ENCODE data around the gene DSCAM.

Gene DSCAM

DNA sequence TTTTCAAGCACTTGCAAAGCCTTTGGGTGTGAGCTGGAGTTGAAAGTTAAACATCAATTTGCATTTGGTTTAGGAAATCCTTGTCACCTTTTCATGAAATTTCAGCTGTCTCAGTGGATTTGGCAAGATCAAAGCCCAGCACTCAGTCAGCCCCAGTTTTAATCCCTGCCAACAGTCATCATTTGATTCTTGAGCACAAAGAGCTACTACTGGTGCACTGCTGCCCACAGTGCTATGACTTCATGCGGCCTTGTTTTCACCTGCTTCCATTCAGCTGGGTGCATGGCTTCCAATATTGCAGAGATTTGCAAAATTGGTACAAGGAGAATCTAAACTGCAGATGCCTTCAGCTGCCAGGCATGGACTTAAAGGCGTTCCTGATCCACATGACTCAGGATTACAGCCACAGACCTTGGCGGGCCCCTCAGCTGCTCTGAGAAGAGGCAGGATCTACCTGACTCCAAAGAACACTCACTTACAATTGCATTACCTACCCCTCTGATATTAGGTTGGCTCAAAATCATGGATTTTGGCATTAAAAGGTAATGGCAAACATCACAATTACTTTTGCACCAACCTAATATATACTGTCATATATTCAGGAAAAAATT is 259.1 kb downstream of the DSCAM start:
- no peak for DNase-seq

DNA sequence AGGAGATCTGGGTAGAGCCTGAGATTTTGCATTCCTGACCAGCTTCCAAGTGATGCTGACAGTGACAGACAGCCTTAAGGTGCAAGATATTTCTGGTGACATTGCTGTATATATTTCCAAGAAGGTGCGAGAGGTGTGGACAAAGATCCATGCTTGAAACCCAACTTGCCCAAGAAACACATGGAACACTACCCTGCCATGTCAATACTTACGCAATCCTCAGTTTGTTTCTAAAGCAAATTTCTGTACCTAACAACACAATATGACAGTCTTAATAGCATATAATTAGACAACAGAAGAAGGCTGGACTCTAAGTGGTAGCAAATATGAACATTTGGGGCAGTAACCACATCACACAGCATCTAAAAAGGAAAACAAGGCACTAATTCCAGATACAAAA is 260.4 kb downstream of the DSCAM start:
- DNase-seq, result no peak

DNA sequence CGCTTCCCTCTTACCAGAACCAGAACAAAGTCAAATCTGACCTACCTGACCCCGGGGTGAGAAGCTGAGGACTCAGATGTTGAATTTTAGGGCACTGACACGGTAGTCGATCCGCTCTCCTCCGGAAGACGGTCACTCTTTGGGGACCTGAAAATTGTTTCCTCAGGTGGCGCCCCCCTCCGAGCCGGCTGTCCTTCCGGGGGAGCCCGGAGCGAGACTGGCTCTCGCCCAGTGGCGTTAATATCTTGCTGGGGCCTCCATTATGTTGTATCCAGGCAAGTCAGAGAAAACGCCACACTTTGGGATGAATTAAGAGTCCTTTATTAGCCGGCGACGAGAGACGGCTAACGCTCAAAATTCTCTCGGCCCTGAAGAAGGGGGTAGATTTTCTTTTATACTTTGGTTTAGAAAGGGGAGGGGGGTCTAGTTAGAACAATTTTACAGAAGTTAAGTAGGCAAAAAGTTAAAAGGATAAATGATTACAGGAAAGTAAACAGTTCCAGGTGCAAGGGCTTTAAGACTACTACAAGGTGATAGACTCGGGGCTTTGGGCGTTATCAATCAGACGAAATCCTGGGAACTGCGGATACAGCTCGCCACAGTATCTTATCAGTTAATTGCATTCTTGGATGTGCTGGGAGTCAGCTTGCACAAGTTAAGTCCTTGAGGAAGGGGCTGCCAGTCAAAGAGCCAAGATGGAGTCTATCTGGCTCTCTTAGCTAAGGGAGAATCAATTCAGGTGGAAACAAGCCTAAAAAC is 269.5 kb downstream of the DSCAM start:
- DNase-seq, result no peak

DNA sequence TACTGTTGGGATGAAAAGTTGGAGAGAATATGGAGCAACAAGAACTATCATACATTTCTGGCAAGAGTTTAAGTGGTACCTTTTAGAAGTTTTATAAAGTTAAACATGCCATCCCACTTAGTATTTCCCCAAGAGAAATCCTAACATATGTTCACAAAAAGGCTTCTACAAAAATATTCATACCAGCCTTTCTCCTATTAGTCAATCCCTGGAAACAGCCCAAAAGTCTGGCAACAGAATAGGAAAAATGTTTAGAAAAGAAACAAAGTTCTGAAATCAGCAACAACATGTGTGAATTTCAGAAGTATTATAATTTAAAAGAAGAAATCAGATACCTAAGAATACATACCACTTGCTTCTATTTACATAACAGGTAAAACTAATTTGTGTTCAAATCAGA is 271.0 kb downstream of the DSCAM start:
- DNase-seq, result no peak

DNA sequence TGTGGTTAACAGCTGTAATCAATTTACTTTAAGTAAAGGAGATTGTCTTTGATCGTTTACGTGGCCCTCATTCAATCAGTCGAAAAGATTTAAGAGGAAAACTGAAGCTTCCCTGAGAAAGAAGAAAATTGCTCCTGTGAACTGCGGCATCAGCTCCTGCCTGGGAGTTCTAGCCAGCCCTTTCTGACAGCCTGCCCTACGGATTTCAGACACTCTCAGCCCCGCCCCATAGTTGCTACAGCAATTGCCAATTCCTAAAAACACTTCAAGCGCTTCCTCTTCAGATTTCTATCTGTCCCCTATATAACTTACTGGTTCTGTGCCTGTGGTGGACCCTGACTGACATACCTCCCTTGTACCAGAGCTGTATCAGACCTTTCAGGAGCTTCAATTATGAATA is 277.6 kb downstream of the DSCAM start:
- no peak for DNase-seq

DNA sequence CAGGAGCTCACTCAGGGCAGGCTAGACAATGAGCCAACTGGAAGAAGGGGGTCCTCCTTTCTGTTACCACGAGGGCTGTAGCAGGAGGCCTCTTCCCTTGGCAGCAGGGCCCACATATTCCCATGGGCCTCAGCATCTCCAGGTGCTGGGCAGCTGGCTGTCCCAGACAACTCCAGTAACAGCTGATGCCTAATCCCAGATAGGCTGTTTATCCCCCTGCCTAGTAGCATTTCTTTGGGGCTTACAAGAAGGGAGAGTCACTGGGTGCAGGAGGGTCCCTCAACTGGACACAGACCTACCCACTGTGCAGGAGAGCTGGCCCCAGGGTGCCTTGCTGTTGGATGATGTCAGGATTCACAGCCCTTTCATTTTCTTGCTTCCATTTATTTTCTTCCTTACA is 278.2 kb downstream of the DSCAM start:
- DNase-seq, result no peak

DNA sequence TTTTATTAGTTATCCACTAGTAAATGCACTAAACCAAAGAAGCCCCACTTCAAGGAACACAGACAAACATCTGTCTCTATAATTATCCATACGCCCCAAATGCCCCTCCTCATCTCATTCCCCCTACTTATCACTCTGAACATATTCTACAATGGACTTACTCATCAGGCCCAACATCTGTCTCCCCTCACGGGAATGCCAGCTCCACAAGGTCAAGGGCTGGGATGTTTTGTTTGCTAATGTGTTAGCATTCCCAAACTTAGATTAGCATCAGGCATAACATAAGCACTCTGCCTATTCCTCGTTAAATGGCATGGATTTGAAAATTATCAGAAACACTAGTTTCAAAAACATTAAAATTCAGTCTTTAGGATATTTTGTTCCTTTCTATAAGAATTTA is 279.5 kb downstream of the DSCAM start:
- no peak for DNase-seq

DNA sequence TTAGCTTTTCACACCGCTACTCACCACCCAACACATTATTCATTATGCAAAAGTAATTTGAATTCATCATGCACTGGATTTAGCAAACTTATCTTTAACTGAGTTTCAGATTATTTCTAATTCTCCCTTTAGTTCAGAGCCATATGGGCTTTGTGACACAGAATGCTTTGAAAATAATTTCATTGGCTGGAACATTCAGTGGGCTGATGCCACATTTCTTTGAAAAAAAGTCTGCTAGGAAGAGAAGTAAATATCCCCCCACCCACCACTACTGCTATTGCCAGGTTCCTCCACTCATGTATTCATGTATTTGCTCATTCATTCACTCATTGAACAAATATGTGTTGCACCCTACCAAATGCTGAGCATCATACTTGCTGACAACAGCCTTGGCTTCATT is 280.5 kb downstream of the DSCAM start:
- no peak for DNase-seq

DNA sequence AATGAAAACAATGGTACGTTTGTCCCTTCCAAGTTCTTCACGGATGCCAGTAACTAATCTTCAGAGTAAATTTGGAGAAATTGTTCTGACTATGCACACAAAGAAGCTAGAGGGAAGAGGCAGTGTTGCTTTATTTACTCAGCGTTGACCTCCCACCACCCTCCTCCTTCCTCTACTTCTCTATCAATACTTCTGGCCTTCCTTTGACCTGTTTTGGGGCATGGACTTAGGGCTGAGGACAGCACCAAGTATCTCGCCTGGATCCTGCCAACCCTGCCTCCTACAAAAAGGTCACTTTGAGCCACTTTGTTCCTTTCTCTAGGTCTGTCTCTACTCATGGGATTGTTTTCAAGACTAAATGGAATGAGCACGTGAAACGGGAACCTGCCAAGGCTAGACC is 282.6 kb downstream of the DSCAM start:
- no peak for DNase-seq

DNA sequence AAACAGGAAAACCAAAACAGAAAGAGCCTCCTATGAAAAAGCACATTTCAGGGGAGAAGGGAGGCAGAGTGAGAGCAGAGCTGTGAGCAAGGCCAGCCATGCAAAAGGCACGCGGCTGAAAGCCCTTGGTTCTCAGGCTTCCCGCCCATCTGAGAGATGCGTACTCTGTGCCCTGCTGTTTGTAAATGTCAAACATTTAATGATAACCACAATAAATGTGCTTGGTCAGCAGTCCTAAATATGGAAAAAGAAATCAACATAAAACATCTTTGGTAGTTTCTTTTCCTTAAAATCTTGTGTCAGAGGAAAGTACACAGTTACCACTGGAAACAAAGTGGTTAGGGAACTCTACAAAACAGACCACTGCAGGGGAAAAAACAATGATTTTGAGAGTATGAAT is 283.1 kb downstream of the DSCAM start:
- DNase-seq, result no peak

DNA sequence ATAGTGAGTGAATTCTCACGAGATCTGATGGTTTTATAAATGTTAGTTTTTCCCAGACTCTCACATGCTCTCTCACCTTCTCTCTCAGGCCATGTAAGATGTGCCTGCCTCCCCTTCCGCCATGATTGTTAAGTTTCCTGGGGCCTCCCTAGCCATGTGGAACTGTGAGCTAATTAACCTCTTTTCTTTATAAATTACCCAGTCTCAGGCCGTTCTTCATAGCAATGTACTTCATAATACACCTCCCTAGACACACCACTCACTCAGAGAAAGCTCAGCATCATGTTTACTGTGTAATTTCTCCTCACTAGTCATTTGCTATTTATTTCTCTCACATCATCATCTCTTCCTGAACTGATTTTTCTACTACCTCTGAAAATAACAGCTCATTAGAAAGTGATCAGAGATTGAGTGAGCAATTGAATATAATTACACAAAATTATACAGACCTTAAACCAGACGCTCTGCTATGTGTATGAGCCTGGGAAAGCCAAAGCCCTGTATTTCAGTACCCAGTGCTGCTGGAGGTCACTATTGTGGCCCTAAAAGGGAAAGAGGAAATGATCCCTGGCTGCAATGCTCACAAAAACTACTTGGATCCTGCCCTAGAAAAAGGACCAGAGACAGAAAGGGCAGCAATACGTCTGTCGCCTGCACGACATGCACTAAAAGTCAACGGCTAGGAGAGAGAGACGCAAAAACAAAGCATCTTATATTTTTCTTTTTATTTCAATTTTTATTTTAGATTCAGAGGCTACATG is 284.5 kb downstream of the DSCAM start:
- no peak for DNase-seq

DNA sequence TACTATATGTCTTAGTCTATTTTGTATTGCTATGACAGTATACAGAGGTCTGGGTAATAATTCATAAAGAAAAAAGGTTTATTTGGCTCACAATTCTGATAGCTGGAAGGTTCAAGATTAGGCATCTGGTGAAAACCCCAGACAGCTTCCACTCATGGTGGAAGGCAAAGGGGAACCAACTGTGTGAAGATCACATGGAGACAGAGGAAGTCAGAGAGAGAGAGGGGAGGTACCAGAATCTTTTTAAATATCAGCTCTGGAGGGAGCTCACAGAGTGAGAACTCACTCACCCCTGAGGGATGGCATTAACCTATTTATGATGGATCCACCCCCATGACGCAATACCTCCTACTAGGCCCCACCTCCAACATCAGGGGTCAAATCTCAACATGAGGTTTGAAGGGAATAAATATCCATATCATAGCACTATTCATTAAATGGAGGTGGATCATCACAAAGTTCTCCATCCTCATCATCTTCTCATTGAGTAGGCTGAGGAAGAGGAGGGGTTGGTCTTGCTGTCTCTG is 290.5 kb downstream of the DSCAM start:
- no peak for DNase-seq

DNA sequence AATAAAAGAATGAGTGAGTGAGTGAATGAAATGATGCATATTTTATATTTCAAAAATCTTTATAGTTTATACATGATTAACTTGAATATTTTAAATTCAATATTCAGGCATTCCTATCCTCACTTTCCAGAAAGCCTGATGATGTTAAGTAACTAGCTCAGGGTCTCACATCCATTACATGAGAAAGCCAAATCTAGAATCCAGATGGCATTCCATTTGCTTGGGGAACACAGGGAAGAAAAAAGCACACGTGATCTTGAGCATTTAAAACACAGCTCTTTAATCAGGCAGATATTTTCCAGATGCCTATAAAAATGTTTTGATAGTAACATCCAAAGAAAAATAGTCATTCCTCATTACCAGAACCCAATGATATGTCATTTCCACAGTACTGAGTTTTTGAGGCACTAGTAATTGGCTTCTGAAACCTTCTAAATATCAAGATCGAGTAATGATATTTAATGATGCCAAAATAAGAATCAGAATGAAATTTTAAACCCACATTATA is 291.9 kb downstream of the DSCAM start:
- no peak for DNase-seq

DNA sequence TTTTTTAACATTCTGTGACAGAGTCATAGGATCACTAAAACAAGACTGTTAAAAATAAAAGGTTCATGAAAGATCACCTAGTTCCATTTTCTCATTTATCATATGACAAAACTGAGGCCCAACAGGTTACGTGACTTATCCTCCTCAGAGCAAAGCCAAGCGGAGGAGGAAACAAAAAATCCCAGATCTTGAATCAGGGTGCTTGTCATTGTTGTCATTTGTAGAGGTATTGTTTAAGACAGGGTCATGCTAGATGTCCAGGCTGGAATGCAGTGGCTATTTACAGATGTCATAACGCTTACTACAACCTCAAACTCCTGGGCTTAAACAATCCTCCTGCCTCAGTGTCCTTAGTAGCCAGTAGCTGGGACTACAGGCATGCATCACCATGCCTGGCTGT is 293.2 kb downstream of the DSCAM start:
- DNase-seq, result no peak

DNA sequence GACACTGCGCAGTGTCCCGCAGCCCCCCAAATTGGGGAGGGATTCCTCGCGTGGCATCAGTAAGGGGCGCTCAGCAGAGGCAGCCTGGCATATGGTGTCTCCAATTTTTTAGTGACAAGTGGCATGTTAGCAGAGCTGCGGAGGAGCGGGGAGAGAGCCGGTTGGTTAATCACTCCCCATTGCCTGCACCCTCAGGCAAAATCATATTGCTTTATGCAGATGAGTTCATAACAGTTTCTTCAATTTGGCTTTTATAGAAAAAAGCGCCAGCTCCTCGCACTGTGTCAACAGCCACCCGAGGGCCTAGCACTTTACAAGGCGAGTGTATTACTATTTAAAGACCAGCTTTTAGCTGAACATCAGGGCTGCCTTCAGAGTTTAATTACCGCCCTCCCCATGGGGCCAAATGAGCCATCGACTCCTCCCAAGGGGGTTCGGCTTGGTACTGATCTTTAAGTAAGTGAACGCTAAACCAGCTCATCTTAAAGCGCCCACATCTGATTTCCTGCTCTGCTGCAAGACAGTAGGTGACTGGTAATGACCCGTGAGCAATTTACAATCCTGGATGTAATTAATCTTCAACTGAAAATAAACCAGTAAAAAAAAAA is 298.9 kb downstream of the DSCAM start:
- no peak for DNase-seq

DNA sequence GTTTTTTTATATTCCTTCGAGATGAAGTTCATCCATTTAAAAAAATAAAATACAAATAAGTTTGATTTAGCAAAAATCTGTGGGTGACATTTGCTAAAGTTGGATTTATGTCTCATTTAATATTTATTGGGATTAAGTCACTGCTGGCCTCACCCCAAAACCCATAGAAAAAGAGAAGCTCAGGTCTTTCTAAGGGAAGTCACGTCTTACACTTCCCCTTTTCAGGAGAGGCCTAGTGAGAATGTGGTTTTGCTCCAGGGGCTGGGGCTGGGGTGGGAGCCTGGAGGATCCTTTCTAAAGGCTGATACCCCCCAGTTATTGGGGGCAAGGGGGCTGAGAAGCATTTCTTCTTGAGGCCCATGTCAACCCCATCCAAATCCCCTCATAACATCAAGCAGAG is 300.3 kb downstream of the DSCAM start:
- DNase-seq, result no peak

DNA sequence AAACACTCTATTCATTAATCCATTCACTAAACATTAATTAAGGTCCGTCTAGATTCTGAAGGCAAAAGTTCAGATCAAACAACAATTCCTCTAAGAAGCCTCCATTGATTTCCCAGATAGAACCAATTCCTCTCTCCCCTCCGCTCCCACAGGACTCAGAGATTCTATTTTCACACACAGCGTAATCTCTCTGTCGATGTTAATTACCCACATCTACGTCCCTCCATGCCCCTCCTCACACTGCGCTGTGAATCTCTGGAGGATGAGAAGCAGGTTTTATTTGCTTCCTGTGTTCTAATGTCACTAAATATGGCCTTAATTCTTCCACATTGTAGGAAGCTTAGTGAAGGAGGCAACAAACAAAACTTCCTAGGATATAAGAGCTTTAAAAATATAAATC is 306.7 kb downstream of the DSCAM start:
- DNase-seq, result no peak

DNA sequence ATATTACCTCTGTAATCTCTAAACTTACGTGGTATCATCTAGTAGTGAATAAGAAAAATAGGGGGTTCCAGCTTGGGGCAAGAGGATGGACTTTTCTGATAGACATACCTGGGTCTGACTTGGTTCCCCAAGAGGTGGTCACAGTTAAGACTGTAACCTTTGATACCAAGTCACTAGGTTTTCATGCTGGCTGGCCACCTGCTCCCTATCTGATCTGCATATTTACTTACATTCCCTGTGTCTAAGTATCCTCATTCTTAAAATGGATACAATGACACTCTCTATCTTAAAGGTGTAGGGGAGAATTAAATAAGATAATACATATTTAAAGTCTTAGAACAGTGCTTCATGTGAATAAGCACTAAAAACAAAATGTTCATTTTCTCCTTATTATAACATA is 312.1 kb downstream of the DSCAM start:
- DNase-seq, result no peak

DNA sequence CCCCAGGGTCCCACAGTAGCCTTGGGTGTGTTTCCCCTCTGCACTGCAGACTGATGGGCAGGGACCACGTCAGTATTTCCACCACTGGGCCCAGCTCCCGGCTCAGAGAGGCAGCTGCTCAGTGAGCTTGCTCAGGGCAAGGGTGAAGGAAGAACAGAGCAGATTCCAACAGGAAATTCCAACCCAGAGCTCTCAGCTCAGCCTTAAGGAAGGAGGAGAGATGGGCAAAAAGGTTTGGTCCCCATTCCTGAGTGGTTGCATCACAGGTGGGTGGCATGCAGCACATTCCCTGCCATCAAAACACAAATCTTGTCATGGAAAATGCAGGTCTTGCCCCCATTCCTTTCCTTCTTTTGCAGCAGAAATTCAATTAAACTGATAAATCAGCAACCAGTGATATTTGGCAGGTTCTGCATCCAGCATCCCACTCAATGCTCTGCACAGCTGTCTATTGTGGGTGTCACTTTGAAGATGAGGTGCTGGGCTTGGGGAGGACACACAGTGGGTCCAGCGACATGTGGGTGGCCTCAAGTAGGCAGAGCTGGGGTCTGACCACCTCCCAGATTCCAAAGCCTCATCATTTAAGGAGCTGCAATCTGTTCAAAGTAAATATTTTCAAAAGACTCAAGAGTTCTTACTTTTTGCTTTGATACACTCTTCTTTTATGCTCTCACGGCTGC is 315.4 kb downstream of the DSCAM start:
- DNase-seq, result no peak

DNA sequence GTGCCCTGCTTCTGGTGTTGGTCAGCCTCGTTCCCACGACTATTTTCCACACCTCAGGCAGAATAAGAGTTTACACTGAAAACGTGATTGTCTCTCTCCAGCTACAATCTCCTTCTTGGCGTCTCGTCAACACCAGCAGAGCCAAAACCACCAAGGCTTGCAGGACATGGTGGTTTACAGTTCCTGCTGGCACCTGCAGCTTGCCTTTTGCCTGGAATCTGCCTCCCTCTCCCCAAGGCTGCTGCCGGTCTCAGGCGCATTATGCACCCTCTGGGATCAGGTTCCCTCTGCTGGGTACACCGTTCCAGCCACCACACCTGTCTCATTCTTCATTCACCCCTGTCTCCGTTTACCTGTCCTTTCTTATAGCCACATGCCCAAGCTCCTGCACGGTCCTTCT is 315.9 kb downstream of the DSCAM start:
- no peak for DNase-seq

DNA sequence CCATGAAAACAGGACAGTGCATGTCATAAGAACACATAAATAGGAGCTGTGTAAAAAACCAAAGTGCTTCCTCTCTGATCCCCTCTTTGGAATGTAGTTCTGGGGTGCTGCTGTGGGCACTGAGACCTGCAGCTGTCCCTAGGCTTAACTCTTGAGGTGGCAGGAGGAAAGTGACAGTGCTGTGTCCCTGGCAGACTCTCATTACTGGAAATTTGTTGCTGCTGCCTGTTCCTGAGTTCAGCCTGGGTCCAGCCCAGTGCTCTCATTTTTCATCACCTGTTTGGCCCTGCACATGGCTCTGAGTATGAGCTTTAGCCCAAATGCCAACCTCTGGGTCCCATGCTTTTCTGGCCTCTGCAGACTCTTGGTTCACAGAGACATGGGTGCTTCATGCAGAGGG is 329.3 kb downstream of the DSCAM start:
- no peak for DNase-seq

DNA sequence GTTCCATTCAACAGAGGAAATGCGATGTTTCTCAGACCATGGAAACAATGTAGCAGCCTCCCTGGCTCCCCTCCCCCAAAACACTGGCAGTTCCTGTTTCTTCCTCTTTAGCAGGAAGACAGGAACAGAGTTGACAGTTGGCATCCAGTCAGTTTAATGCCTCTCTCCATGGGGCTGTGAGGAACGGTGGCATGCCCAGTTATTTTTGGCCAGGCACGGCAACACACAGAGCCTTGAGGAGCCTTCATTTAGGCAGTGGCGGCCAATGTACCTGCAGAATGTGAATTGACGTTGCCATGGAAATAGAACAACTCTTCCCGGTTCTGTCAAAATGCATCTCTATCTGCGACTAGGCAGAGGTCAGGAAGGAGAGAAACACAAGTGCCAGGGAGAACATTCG is 330.6 kb downstream of the DSCAM start:
- no peak for DNase-seq

DNA sequence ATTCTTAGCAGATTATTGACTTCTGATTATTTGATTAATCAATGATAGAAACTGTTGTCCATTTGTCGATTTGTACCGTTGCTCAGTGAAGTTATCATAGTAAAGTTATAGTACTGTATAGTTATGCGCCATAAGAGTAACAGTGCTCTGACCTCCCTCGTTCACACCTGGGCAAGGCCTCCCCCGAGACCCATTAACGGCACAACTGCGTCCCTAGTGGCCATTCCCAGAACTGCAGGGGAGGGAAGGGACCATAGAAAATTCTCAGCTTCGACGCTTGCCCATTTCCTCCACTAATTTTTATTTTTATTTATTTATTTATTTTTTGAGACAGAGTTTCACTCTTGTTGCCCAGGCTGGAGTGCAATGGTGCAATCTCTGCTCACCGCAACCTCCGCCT is 334.4 kb downstream of the DSCAM start:
- DNase-seq, result no peak
